ENCODE results near the gene ITPR1. TPM values are rescaled to one million over a fixed set of nuclear protein-coding genes. Genes with fewer than 3 reads are reported as not detected.

Gene ITPR1
- total and polyA plus RNA-seq, 10 of the 15 experiments (the other 5 are each of a cell fraction or from before 2014, with no cell fraction given) = 12.2 to 239 (median 28.4) TPM

GRCh38 chr3:4816306-4816705 lies 323.2 kb downstream of the ITPR1 start:
- Histone ChIP-seq H3K4me1 (ENCODE audit: control insufficient read depth, insufficient read depth, low read length) (no peaks in the 10 kb centered on the region), H3K4me3 (no peak overlapping the region), H3K36me3 (ENCODE audit: control insufficient read depth in 2 of 2, insufficient read depth in 2 of 2, low read length in 1 of 2) (peaks cover 13 to 44% of the 10 kb centered on the region in 2 experiments; a peak in 3 of 4 replicates), H3K27me3 (replicated peaks in 1 of 2; ENCODE audit: control insufficient read depth in 2 of 2, insufficient read depth in 2 of 2, low read length in 1 of 2) (no peaks in the 10 kb centered on the region), H3K27ac (ENCODE audit: control insufficient read depth, insufficient read depth) (no peak overlapping the region), H4K20me1 (ENCODE audit: control insufficient read depth, insufficient read depth) (no peaks in the 10 kb centered on the region), H3K9me3 (replicated peaks; ENCODE audit: control insufficient read depth, insufficient read depth, low read length) (no peaks in the 10 kb centered on the region; the same call in 2 of the 3 replicates), H2AFZ (ENCODE audit: control insufficient read depth, low read depth, low read length) (no peak overlapping the region), H3K4me2 (ENCODE audit: control insufficient read depth, insufficient read depth) (no peak overlapping the region), H3K9ac (ENCODE audit: control insufficient read depth, insufficient read depth, low read length) (no peak overlapping the region), H3K79me2 (ENCODE audit: control insufficient read depth, insufficient read depth, low read length) (no peaks in the 10 kb centered on the region)
- 84% methylated on average over 7 of the region's 7 CpGs for WGBS (ENCODE audit: insufficient coverage, insufficient replicate concordance, low lambda C conversion rate, missing lambda C conversion rate)
- ChIA-PET SMC1A (ENCODE audit: uncharacterized antibody, unreplicated experiment) (interaction anchor here (0.7 to 1.7 kb wide), 3 partner anchors 12 to 160 kb away, joined by 3 to 7 read pairs (median 6); no protein-coding TSS in a partner anchor), CTCF (interaction anchor here (0.7 kb wide), 1 partner anchor 90 kb away, joined by 3 read pairs; no protein-coding TSS in a partner anchor), POLR2A (no interaction called here), RAD21 (ENCODE audit: unreplicated experiment) (interaction anchor here (1.3 kb wide), 1 partner anchor 105 kb away, joined by 3 read pairs; no protein-coding TSS in a partner anchor)
- BruUV-seq (replicated peaks) = no TSS peak
- no peak for DNase-seq (ENCODE audit: low read depth, low spot score)
- TF ChIP-seq RAD51 (IDR thresholded peaks at IDR 0.05) (no peak), KAT2A (conservative IDR thresholded peaks at IDR 0.05; ENCODE audit: control insufficient read depth, low read depth, low read length) (no peak), NRF1 (conservative IDR thresholded peaks at IDR 0.05; ENCODE audit: low read depth, low read length) (no peak), USF2 (IDR thresholded peaks at IDR 0.05; ENCODE audit: borderline replicate concordance, low read depth, low read length) (no peak), NR2C1 (IDR thresholded peaks at IDR 0.05) (no peak), HDAC2 (IDR thresholded peaks at IDR 0.05) (no peak), CTCF (IDR thresholded peaks at IDR 0.05 in 2 of 3, conservative IDR thresholded peaks at IDR 0.05 in 1 of 3; ENCODE audit: control insufficient read depth in 2 of 3, extremely low read depth in 1 of 3, insufficient read depth in 1 of 3, low read depth in 3 of 3, low read length in 3 of 3) (no peak), ZNF592 (IDR thresholded peaks at IDR 0.05) (no peak), IKZF2 (IDR thresholded peaks at IDR 0.05) (no peak), ZBTB40 (IDR thresholded peaks at IDR 0.05; ENCODE audit: borderline replicate concordance) (no peak), NFXL1 (IDR thresholded peaks at IDR 0.05; ENCODE audit: borderline replicate concordance) (no peak), SREBF1 (IDR thresholded peaks at IDR 0.05; ENCODE audit: low read length) (no peak)
- no peak for ATAC-seq
- in situ Hi-C loops (cut with MboI) = no loop called here
- no peak for FAIRE-seq
- intact Hi-C loops (cut with micrococcal nuclease; ENCODE audit: unreplicated experiment) = no loop called here

Data from GM12878 (cell line).